NCI-H2029 (cell line): ENCODE measurements around the gene HPS1.

Experiments used
- DNase-seq: peaks from one replicate; lab custom pipeline; 2025; lab: John Stamatoyannopoulos, UW

The HPS1 gene

GRCh38 chr10:98446661-98447221 is at the start of gene HPS1:
TSS of gene HPS1 (minus strand) at chr10:98446935. CDS start at chr10:98443240, 3,695 bp downstream.
- peak; percentile 22 for DNase-seq

GRCh38 chr10:98492763-98493162 is 46.0 kb upstream of the HPS1 start:
- no peak for DNase-seq

GRCh38 chr10:98489561-98490481 is 43.1 kb upstream of the HPS1 start:
- DNase-seq: no peak

- no peak for DNase-seq
Measured at GRCh38 chr10:98488669-98489430, 42.1 kb upstream of the HPS1 start.

- DNase-seq: no peak
Measured at GRCh38 chr10:98487649-98488048, 40.9 kb upstream of the HPS1 start.

- no peak for DNase-seq
Measured at GRCh38 chr10:98486421-98486820, 39.7 kb upstream of the HPS1 start.

- no peak for DNase-seq
Measured at GRCh38 chr10:98485959-98486358, 39.2 kb upstream of the HPS1 start.

- no peak for DNase-seq
Measured at GRCh38 chr10:98483658-98484057, 36.9 kb upstream of the HPS1 start.

- no peak for DNase-seq
Measured at GRCh38 chr10:98482096-98482495, 35.4 kb upstream of the HPS1 start.

GRCh38 chr10:98481404-98481945 is 34.7 kb upstream of the HPS1 start:
- DNase-seq: no peak

- no peak for DNase-seq
Measured at GRCh38 chr10:98478430-98479222, 31.9 kb upstream of the HPS1 start.

- DNase-seq: no peak
Measured at GRCh38 chr10:98477861-98478260, 31.1 kb upstream of the HPS1 start.

GRCh38 chr10:98474628-98475027 is 27.9 kb upstream of the HPS1 start:
- DNase-seq: no peak

- no peak for DNase-seq
Measured at GRCh38 chr10:98472196-98472595, 25.5 kb upstream of the HPS1 start.

GRCh38 chr10:98470850-98471249 is 24.1 kb upstream of the HPS1 start:
- no peak for DNase-seq

GRCh38 chr10:98469001-98469931 is 22.5 kb upstream of the HPS1 start:
- no peak for DNase-seq

GRCh38 chr10:98467506-98468318 is 21.0 kb upstream of the HPS1 start:
- peak; percentile 40 for DNase-seq

- no peak for DNase-seq
Measured at GRCh38 chr10:98466861-98467505, 20.2 kb upstream of the HPS1 start.

- no peak for DNase-seq
Measured at GRCh38 chr10:98465866-98466265, 19.1 kb upstream of the HPS1 start.
